Epithelial cell of esophagus (primary cell): ENCODE measurements around the gene GRK3.
"Not testable (repeated sequence)": the region's sequence is repeated elsewhere in the genome, so short reads cannot be mapped to it uniquely, and the experiment has no call there.

Experiments used
- DNase-seq: peaks from one replicate; pipeline ENCODE4 v3.0.0; 2010; ENCODE audit warnings: low read depth
- H3K4me3 ChIP-seq: 2 replicates; pipeline ENCODE4 v1.5.1; 2011; ENCODE audit warnings: mild to moderate bottlenecking, low read length, control low read depth
- CTCF ChIP-seq: IDR thresholded peaks from 2 replicates; pipeline ENCODE4 v1.5.1; 2011; ENCODE audit warnings: low read depth, mild to moderate bottlenecking, low read length, control low read depth, inconsistent platforms; ENCODE audit not compliant: insufficient read depth; ENCODE audit errors: missing control alignments

The GRK3 gene

GRCh38 chr22:25563761-25564319, 635 bp upstream of the GRK3 start:
- no peak for TF ChIP-seq CTCF
- DNase-seq, result peak; percentile 33
- peak overlapping the region; percentile 42 for H3K4me3 ChIP-seq

DNA sequence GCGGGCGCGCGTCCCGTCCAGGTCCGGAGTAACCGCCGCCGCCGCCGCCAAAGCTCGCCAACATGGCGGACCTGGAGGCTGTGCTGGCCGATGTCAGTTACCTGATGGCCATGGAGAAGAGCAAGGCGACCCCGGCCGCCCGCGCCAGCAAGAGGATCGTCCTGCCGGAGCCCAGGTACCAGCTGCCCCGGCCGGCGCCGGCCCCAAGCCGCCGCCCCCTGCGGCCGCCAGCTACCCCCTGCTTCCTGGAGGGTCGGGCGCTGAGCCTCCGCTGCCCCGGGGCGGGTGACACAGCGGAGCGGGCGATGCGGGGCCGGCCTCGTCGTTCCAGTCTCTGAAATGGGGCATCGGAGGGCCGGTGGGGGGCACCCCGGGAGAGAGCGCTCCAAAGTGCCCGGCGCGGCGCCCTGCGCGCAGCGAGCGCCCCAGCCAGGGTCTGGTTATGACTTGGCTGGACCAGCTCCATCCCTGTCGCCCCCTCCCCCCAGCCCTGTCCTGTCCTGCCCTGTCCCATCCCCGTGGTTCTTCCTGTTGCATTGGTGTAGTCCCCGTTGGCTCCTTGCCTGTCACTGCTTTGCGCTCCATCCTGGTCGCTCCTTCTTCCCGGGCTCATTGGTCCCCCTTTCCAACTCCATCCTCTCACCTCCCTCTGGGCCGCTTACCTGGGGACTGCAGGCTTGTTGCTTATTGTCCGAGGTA, 653 bp downstream of the GRK3 start:
- DNase-seq, result peak; percentile 28
- no peak for TF ChIP-seq CTCF

GRCh38 chr22:25566186-25566897, 1.9 kb downstream of the GRK3 start:
- TF ChIP-seq CTCF, result no peak
- no peak overlapping the region for H3K4me3 ChIP-seq
- DNase-seq, result no peak

More for the DNA sequence above, 653 bp downstream of the GRK3 start:
- peak overlapping the region; percentile 46 for H3K4me3 ChIP-seq

GRCh38 chr22:25566898-25567235, 2.4 kb downstream of the GRK3 start:
- no peak for DNase-seq
- TF ChIP-seq CTCF, result no peak
- no peak overlapping the region for H3K4me3 ChIP-seq

DNA sequence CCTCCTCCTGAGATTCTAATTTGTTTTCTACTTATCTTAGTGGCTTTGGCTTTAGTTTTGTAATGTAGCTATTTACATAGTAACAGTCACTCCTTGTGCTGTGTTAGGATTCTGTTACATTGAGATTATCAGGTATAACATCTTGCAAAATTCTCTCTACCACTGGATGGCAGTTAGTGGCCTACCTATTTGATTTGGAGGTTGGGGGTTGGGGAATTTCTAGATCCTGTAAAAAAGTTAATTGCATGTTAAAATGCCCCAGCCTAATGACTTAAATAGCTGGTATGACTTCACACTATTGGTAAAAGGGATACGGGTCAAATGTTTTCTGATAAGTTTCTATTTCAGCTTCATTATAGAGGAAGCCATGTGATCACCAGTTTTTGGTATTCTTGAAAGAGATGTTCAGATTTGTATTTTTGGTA, 2.8 kb downstream of the GRK3 start:
- TF ChIP-seq CTCF, result no peak

DNA sequence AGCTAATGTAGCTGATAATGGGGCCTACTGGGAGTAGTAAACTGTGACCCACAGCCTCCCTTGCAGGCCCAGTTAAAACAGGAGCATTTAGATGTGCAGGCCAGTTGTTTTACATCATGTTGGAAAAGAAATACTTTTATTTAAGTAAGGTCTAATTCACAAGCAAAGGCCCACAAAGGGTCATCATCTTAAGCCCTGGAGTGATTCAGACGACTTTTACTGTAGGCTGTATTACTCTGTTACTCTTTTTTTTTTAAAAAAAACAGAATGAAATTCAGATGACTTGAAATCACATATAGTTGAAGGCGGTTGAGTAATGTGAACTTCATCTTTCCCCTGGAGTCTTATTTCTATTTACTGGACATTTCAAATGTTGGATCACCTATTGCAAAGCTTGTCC, 3.6 kb downstream of the GRK3 start:
- not testable (repeated sequence) for H3K4me3 ChIP-seq, DNase-seq

More for the DNA sequence above, 2.8 kb downstream of the GRK3 start:
- peak; percentile 24 for DNase-seq
- no peak overlapping the region for H3K4me3 ChIP-seq

GRCh38 chr22:25569361-25569760, 4.9 kb downstream of the GRK3 start:
- no peak for TF ChIP-seq CTCF

More at GRCh38 chr22:25569361-25569760, 4.9 kb downstream of the GRK3 start:
- H3K4me3 ChIP-seq, result no peak overlapping the region
- no peak for DNase-seq
